Natural killer cell (primary cell): ENCODE measurements around the gene RDM1. TPM values are rescaled to one million over a fixed set of nuclear protein-coding genes. Genes with fewer than 3 reads are reported as not detected.
A peak's percentile ranks its signal among the peaks of the same experiment; 100 is the strongest.

Experiments used
- ATAC-seq, 3 donors: fragments of 150-1000 bp in 2 of 3; fragments of 200-7000 bp in 1 of 3; cut with Tn5 transposase; 1 replicate in 1 of 3; 2 replicates in 2 of 3; pipeline ENCODE4 v1.10.0; 2021; ENCODE audit warnings: mild to moderate bottlenecking in 2 of 3, moderate library complexity in 2 of 3
- DNase-seq, 2 donors: peaks; one replicate each; pipeline versions ENCODE4 v3.0.0 to v3.0.0-alpha.2; 2013 to 2021; ENCODE audit warnings: mixed read lengths in 1 of 2
- H3K27ac ChIP-seq: one replicate; pipeline ENCODE4 v1.5.1; 2013; ENCODE audit warnings: mild to moderate bottlenecking, low read length
- H3K27me3 ChIP-seq: one replicate; pipeline ENCODE4 v1.6.1; 2013; ENCODE audit warnings: low read length; ENCODE audit not compliant: control insufficient read depth, insufficient read depth
- H3K36me3 ChIP-seq: one replicate; pipeline ENCODE4 v1.6.1; 2013; ENCODE audit warnings: low read length; ENCODE audit not compliant: control insufficient read depth, insufficient read depth
- H3K4me1 ChIP-seq: one replicate; pipeline ENCODE4 v1.6.1; 2013; ENCODE audit warnings: low read length; ENCODE audit not compliant: control insufficient read depth, insufficient read depth
- H3K4me3 ChIP-seq: one replicate; pipeline ENCODE4 v1.5.1; 2013; ENCODE audit warnings: low read length
- H3K9me3 ChIP-seq: one replicate; pipeline ENCODE4 v1.6.1; 2013; ENCODE audit warnings: low read length; ENCODE audit not compliant: control insufficient read depth, insufficient read depth
- H3K27ac Mint-ChIP-seq, 2 donors: one replicate each; pipeline ENCODE4 v1.8.0; 2022; ENCODE audit warnings: mild to moderate bottlenecking in 2 of 2, mixed read lengths in 2 of 2, moderate library complexity in 1 of 2
- H3K27me3 Mint-ChIP-seq, 2 donors: one replicate each; pipeline ENCODE4 v1.8.0; 2022; ENCODE audit warnings: low read depth in 2 of 2, mixed read lengths in 2 of 2
- H3K36me3 Mint-ChIP-seq: one replicate; pipeline ENCODE4 v1.8.0; 2022; ENCODE audit warnings: mixed read lengths
- H3K4me1 Mint-ChIP-seq, 2 donors: one replicate each; pipeline ENCODE4 v1.8.0; 2022; ENCODE audit warnings: mixed read lengths in 2 of 2
- H3K4me3 Mint-ChIP-seq: one replicate; pipeline ENCODE4 v1.8.0; 2022; ENCODE audit warnings: mild to moderate bottlenecking, moderate library complexity, mixed read lengths
- H3K9me3 Mint-ChIP-seq, 2 donors: one replicate each; pipeline ENCODE4 v1.8.0; 2022; ENCODE audit warnings: mixed read lengths in 2 of 2
- CTCF ChIP-seq: fragments of 200-600 bp; IDR thresholded peaks from one replicate; pipeline ENCODE4 v1.8.0; 2022; ENCODE audit warnings: antibody characterized with exemption
- WGBS: methylation state at CpG from one replicate; pipeline ENCODE4 v1.1.7; 2013; ENCODE audit warnings: missing lambda C conversion rate; ENCODE audit not compliant: insufficient coverage; 5-methylcytosine and 5-hydroxymethylcytosine counted together
- intact Hi-C: fragments of 100-400 bp; cut with micrococcal nuclease; formaldehyde crosslinking; loops from one replicate; pipeline ENCODE4 v1.14.2; 2022
- total RNA-seq, 4 donors: library from RNA; stranded (reverse); fragments of 120-200 nt in 1 of 4; gene quantifications; one replicate each; pipeline versions ENCODE4 v1.2.3 to v1.2.4, GENCODE V29; 2013 to 2022

Gene RDM1, protein sequence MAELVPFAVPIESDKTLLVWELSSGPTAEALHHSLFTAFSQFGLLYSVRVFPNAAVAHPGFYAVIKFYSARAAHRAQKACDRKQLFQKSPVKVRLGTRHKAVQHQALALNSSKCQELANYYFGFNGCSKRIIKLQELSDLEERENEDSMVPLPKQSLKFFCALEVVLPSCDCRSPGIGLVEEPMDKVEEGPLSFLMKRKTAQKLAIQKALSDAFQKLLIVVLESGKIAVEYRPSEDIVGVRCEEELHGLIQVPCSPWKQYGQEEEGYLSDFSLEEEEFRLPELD
- total RNA-seq = under 1 TPM; 0.48 to 1.00 (median 0.61) TPM
- 0.90 TPM for total RNA-seq (2013)

GRCh38 chr17:35930211-35931065, at the start of gene RDM1:
RDM1 (minus strand) TSS chr17:35930773; CDS start chr17:35930727, 46 bp downstream.
- Mint-ChIP-seq H3K27ac (peak within 1 kb of the TSS; percentile 84 to 87), H3K4me3 (peak within 1 kb of the TSS; percentile 89), H3K27me3 (no peaks in the 10 kb centered on the region), H3K9me3 (no peaks in the 10 kb centered on the region), H3K36me3 (no peaks in the 10 kb centered on the region), H3K4me1 (peaks cover 26 to 28% of the 10 kb centered on the region in 2 donors)
- DNase-seq = peak; percentile 67 to 86
- Histone ChIP-seq H3K4me1 (peaks cover 14% of the 10 kb centered on the region), H3K36me3 (no peaks in the 10 kb centered on the region), H3K27me3 (no peaks in the 10 kb centered on the region), H3K4me3 (peak within 1 kb of the TSS; percentile 35), H3K9me3 (no peaks in the 10 kb centered on the region), H3K27ac (no peak within 1 kb of the TSS)
- ATAC-seq = peak; percentile 84 to 97 (median 96)
- intact Hi-C loops = loop anchor here (5.0 kb wide), 1 partner anchor 83 kb away; no protein-coding TSS in a partner anchor
- WGBS = 1% methylated on average over 34 of the region's 35 CpGs
- TF ChIP-seq CTCF = no peak

DNA sequence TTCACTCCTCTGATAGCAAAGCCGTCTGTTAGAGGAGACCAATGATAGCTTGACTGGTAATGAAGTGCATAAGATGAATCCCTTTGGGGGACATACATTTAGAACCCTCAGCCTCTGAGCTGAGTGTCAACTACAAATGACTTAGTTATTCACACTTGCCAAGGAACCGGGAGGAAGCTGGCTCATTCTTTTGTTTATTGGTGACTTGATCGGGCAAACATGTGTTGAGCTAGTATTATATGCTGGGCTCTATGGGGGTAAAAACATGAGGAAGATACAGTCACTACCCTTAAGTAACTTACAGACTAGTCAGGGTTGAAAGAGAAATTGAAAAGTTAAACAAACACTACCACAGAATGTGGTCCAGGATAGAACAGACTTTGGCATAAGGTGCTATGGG, 47.8 kb upstream of the RDM1 start:
- no peaks in the 10 kb centered on the region for H3K9me3 Mint-ChIP-seq
- H3K4me3 Mint-ChIP-seq = no peak overlapping the region
- H3K4me3 ChIP-seq = no peak overlapping the region
- no peak for TF ChIP-seq CTCF
- intact Hi-C loops = no loop called here
- H3K36me3 ChIP-seq = no peaks in the 10 kb centered on the region
- no peak overlapping the region for H3K27ac ChIP-seq
- no peaks in the 10 kb centered on the region for H3K36me3 Mint-ChIP-seq
- H3K27ac Mint-ChIP-seq = peak overlapping the region; percentile 15 to 51
- H3K4me1 Mint-ChIP-seq = peaks cover 32 to 55% of the 10 kb centered on the region in 2 donors
- ATAC-seq = no peak
- H3K27me3 Mint-ChIP-seq = no peaks in the 10 kb centered on the region
- WGBS = 89% methylated on average over 2 of the region's 3 CpGs
- no peaks in the 10 kb centered on the region for H3K9me3 ChIP-seq
- no peaks in the 10 kb centered on the region for H3K27me3 ChIP-seq
- DNase-seq = no peak
- H3K4me1 ChIP-seq = peaks cover 15% of the 10 kb centered on the region

DNA sequence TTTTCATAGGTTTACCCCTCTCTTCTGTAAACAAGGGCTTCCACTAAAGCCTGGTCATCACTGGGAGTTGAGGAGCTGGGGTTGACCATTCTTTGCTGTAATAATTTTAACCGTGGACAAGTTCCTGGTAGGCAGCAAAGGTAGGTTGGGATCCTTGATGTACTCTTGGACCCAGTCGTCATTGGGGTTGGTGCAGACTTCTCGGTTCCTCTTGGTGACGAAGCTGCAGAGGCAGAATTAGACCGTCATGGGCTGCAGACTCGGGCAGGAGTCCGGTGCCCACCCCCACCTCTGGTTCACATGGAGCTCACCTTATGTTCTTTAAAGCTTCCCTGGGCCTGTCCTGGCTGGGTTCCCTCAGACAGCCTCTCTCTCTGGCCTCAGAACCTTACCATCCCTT, 46.9 kb upstream of the RDM1 start:
- Mint-ChIP-seq H3K36me3 (no peaks in the 10 kb centered on the region), H3K4me3 (no peak overlapping the region), H3K4me1 (peaks cover 24 to 48% of the 10 kb centered on the region in 2 donors), H3K9me3 (no peaks in the 10 kb centered on the region), H3K27me3 (no peaks in the 10 kb centered on the region), H3K27ac (peak overlapping the region in 1 of 2 donors; percentile 15)
- no peak for TF ChIP-seq CTCF
- no peak for ATAC-seq
- Histone ChIP-seq H3K27me3 (no peaks in the 10 kb centered on the region), H3K4me1 (peaks cover 13% of the 10 kb centered on the region), H3K4me3 (no peak overlapping the region), H3K9me3 (no peaks in the 10 kb centered on the region), H3K27ac (no peak overlapping the region), H3K36me3 (no peaks in the 10 kb centered on the region)
- DNase-seq = no peak
- WGBS = 89% methylated on average over 7 of the region's 7 CpGs
- intact Hi-C loops = no loop called here
